K562 (cell line): Measurements from ENCODE around the gene SHF. TPM values are rescaled to one million over a fixed set of nuclear protein-coding genes. Genes with fewer than 3 reads are reported as not detected.

Source experiments
- BCL6 ChIP-seq: fragments of 250-450 bp; sonication (Bioruptor Pico); IDR thresholded peaks from 2 replicates; pipeline ENCODE4 v1.4.0; 2020
- BRD4 ChIP-seq: fragments of 200-600 bp; sonication (generic); IDR thresholded peaks from 2 replicates; pipeline ENCODE4 v1.6.1; 2017; ENCODE audit warnings: inconsistent platforms
- CHD7 ChIP-seq: fragments of 200-600 bp; sonication (generic); IDR thresholded peaks from one replicate; pipeline ENCODE4 v1.6.1; 2012; ENCODE audit warnings: mild to moderate bottlenecking, low read depth, low read length, inconsistent platforms
- CSDE1 ChIP-seq, 2 experiments: fragments of 450-650 bp; IDR thresholded peaks; 2 replicates each; pipeline ENCODE4 v1.6.1; 2016; ENCODE audit warnings: mild to moderate bottlenecking in 1 of 2
- DEAF1 ChIP-seq: fragments of 450-650 bp; formaldehyde crosslinking; IDR thresholded peaks from 2 replicates; pipeline ENCODE4 v1.4.0; 2020; ENCODE audit warnings: mild to moderate bottlenecking, moderate library complexity
- GABPB1 ChIP-seq: sonication (generic); formaldehyde crosslinking; IDR thresholded peaks from 2 replicates; pipeline ENCODE4 v1.8.0; 2022; ENCODE audit warnings: mild to moderate bottlenecking, missing genetic modification reagents
- HINFP ChIP-seq: fragments of 450-650 bp; conservative IDR thresholded peaks from 2 replicates; pipeline ENCODE4 v1.6.1; 2016; ENCODE audit warnings: missing genetic modification characterization, low read depth, mild to moderate bottlenecking, control low read depth, missing compliant biosample characterization
- KLF16 ChIP-seq: IDR thresholded peaks from 2 replicates; pipeline ENCODE4 v1.6.1; 2016; ENCODE audit warnings: antibody characterized with exemption
- PYGO2 ChIP-seq: fragments of 450-650 bp; IDR thresholded peaks from 2 replicates; pipeline ENCODE4 v1.6.1; 2016; ENCODE audit warnings: mild to moderate bottlenecking, missing genetic modification characterization, moderate library complexity, missing compliant biosample characterization
- SLC30A9 ChIP-seq: fragments of 250-450 bp; sonication (Bioruptor Pico); IDR thresholded peaks from 2 replicates; pipeline ENCODE4 v1.8.0; 2022; ENCODE audit warnings: mild to moderate bottlenecking, moderate library complexity
- TGIF2 ChIP-seq: sonication (generic); formaldehyde crosslinking; IDR thresholded peaks from 2 replicates; pipeline ENCODE4 v1.8.1; 2022; ENCODE audit warnings: mild to moderate bottlenecking, missing genetic modification reagents, moderate library complexity
- ZBTB43 ChIP-seq: sonication (generic); formaldehyde crosslinking; IDR thresholded peaks from 2 replicates; pipeline ENCODE4 v1.8.0; 2023; ENCODE audit warnings: mild to moderate bottlenecking, missing genetic modification reagents
- ZFPM2 ChIP-seq: fragments of 250-450 bp; sonication (Bioruptor Pico); IDR thresholded peaks from 2 replicates; pipeline ENCODE4 v1.5.1; 2022; ENCODE audit warnings: mild to moderate bottlenecking
- ZNF224 ChIP-seq: sonication (generic); formaldehyde crosslinking; IDR thresholded peaks from 2 replicates; pipeline ENCODE4 v1.8.0; 2022; ENCODE audit warnings: mild to moderate bottlenecking, missing genetic modification reagents
- polyA plus RNA-seq, 8 experiments: library from polyadenylated mRNA; depleted of rRNA in 4 of 8; stranded (reverse) in 5 of 8; unstranded in 3 of 8; fragments of >200 nt; fragmentation: Nextera tagmentation in 2 of 8; fragmentation: Illumina TruSeq in 1 of 8; extraction: Ambion mirVana in 2 of 8; extraction: Trizol in 1 of 8; gene quantifications; 2 replicates each; pipeline versions ENCODE4 v1.2.1 to v1.2.3, GENCODE V29; 2011 to 2014; ENCODE audit warnings: inconsistent platforms in 1 of 8, missing spikeins in 1 of 8
- total RNA-seq, 7 experiments: library from RNA; depleted of rRNA in 6 of 7; stranded (reverse); fragments of >200 nt in 6 of 7; fragmentation: Illumina TruSeq in 2 of 7; extraction: Trizol in 2 of 7; gene quantifications; 2 replicates each; pipeline versions ENCODE4 v1.2.1 to v1.2.3, GENCODE V29; 2011 to 2021; ENCODE audit warnings: low replicate concordance in 1 of 7

Gene SHF
- total and polyA plus RNA-seq, 9 of the 15 experiments (the other 6 are each of a cell fraction or from before 2014, with no cell fraction given), result 0.51 to 2.2 (median 0.85) TPM; not detected in 2

- TF ChIP-seq CHD7, result no peak
- TF ChIP-seq GABPB1 (CRISPR knock-in tag), result no peak
- TF ChIP-seq HINFP (tag), result no peak
- peak; percentile 79 for TF ChIP-seq KLF16
- no peak for TF ChIP-seq ZBTB43 (CRISPR knock-in tag)
- no peak for TF ChIP-seq BCL6 (CRISPR knock-in tag)
- TF ChIP-seq PYGO2 (tag), result no peak
- TF ChIP-seq CSDE1 (IDR thresholded peaks at IDR 0.05), result no peak
- TF ChIP-seq ZNF224 (CRISPR knock-in tag), result no peak
- TF ChIP-seq BRD4, result no peak
- no peak for TF ChIP-seq ZFPM2 (CRISPR knock-in tag)
- peak; percentile 86 for TF ChIP-seq DEAF1 (CRISPR knock-in tag)
- TF ChIP-seq TGIF2 (CRISPR knock-in tag), result no peak
- TF ChIP-seq SLC30A9 (CRISPR knock-in tag), result no peak
These were observed 69.6 kb downstream of the SHF start (continued) for GRCh38 chr15:45118131-45118588.
